HEK293T (cell line): ENCODE measurements around the gene KRTAP5-2.

ENCODE experiments used
- ARNT ChIP-seq: fragments of 450-650 bp; IDR thresholded peaks from 2 replicates; pipeline ENCODE4 v1.6.1; 2017; ENCODE audit warnings: mild to moderate bottlenecking
- ELF4 ChIP-seq: fragments of 450-650 bp; IDR thresholded peaks from 2 replicates; pipeline ENCODE4 v1.6.1; 2017; ENCODE audit warnings: antibody characterized with exemption
- FOXM1 ChIP-seq: fragments of 450-650 bp; IDR thresholded peaks from 2 replicates; pipeline ENCODE4 v1.6.1; 2017; ENCODE audit warnings: mild to moderate bottlenecking, borderline replicate concordance
- HDGF ChIP-seq: fragments of 450-650 bp; IDR thresholded peaks from 2 replicates; pipeline ENCODE4 v1.6.1; 2017; ENCODE audit warnings: antibody characterized with exemption, borderline replicate concordance
- PKNOX1 ChIP-seq: fragments of 450-650 bp; IDR thresholded peaks from 2 replicates; pipeline ENCODE4 v1.6.1; 2016
- SUZ12 ChIP-seq: fragments of 450-650 bp; IDR thresholded peaks from 2 replicates; pipeline ENCODE4 v1.6.1; 2016; ENCODE audit warnings: mild to moderate bottlenecking
- ZNF384 ChIP-seq: fragments of 450-650 bp; IDR thresholded peaks from 2 replicates; pipeline ENCODE4 v1.6.1; 2016

GRCh38 chr11:1644601-1645356 is 46.7 kb upstream of the KRTAP5-2 start:
- TF ChIP-seq FOXM1 (no peak), HDGF (no peak), ZNF384 (no peak), ELF4 (no peak), SUZ12 (no peak), ARNT (no peak), PKNOX1 (no peak)
